Muscle of leg (tissue), 11 donors: ENCODE measurements around the gene NAALADL2. TPM values are rescaled to one million over a fixed set of nuclear protein-coding genes. Genes with fewer than 3 reads are reported as not detected.
"Not testable (repeated sequence)": the region's sequence is repeated elsewhere in the genome, so short reads cannot be mapped to it uniquely, and the experiment has no call there.

Source experiments
- DNase-seq: peaks from one replicate; pipeline ENCODE4 v3.0.0; 2013
- H3K27ac ChIP-seq: one replicate; pipeline ENCODE4 v1.5.1; 2013; ENCODE audit warnings: mild to moderate bottlenecking, low read length, control low read depth
- H3K27me3 ChIP-seq: one replicate; pipeline ENCODE4 v1.6.1; 2013; ENCODE audit warnings: low read length; ENCODE audit not compliant: control insufficient read depth, insufficient read depth
- H3K36me3 ChIP-seq: one replicate; pipeline ENCODE4 v1.6.1; 2013; ENCODE audit warnings: low read length; ENCODE audit not compliant: control insufficient read depth, insufficient read depth
- H3K4me1 ChIP-seq: one replicate; pipeline ENCODE4 v1.6.1; 2013; ENCODE audit warnings: low read length; ENCODE audit not compliant: control insufficient read depth, insufficient read depth
- H3K4me3 ChIP-seq: one replicate; pipeline ENCODE4 v1.5.1; 2013; ENCODE audit warnings: low read length, control low read depth
- H3K9me3 ChIP-seq: replicated peaks from 2 replicates; pipeline ENCODE4 v1.6.1; 2013; ENCODE audit warnings: low read depth, low read length; ENCODE audit not compliant: control insufficient read depth
- WGBS: methylation state at CpG from one replicate; pipeline ENCODE4 v1.1.5; 2013; ENCODE audit warnings: missing lambda C conversion rate; ENCODE audit not compliant: insufficient coverage; 5-methylcytosine and 5-hydroxymethylcytosine counted together
- polyA plus RNA-seq, 8 donors: library from polyadenylated mRNA; unstranded; fragments of 120-200 nt; gene quantifications; one replicate each; pipeline versions ENCODE4 v1.2.1 to v1.2.3, GENCODE V29; 2013; ENCODE audit warnings: inconsistent platforms in 1 of 8, low replicate concordance in 1 of 8; ENCODE audit not compliant: insufficient read length in 8 of 8, insufficient read depth in 1 of 8
- total RNA-seq: library from RNA; stranded (reverse); fragments of 120-200 nt; gene quantifications from one replicate; pipeline ENCODE4 v1.2.4, GENCODE V29; 2013

NAALADL2 gene
- total and polyA plus RNA-seq, 9 donors = 4.8 to 17.4 (median 8.0) TPM

DNA sequence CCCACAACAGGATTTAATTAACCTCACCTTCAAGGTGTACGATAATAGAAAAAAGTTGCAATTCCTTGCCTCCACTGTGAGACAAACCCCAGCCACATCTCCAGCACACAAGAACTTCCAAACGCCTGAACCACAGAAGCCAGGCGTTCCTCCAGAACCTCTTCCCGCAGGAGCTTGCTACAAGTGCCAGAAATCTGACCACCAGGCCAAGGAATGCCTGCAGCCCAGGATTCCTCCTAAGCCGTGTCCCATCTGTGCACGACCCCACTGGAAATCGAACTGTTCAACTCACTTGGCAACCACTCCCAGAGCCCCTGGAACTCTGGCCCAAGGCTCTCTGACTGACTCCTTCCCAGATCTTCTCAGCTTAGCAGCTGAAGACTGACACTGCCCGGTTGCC lies 970.7 kb downstream of the NAALADL2 start:
- H3K4me3 ChIP-seq, H3K36me3 ChIP-seq, DNase-seq, H3K4me1 ChIP-seq, H3K27ac ChIP-seq, H3K27me3 ChIP-seq, H3K9me3 ChIP-seq: not testable (repeated sequence)
- 57% methylated on average over 7 of the region's 8 CpGs for WGBS

DNA sequence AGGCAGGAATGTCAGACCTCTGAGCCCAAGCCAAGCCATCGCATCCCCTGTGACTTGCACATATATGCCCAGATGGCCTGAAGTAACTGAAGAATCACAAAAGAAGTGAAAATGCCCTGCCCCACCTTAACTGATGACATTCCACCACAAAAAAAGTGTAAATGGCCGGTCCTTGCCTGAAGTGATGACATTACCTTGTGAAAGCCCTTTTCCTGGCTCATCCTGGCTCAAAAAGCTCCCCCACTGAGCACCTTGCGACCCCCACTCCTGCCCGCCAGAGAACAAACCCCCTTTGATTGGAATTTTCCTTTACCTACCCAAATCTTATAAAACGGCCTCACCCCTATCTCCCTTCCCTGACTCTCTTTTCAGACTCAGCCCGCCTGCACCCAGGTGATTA lies 976.6 kb downstream of the NAALADL2 start:
- H3K27ac ChIP-seq, H3K27me3 ChIP-seq, H3K4me1 ChIP-seq, H3K9me3 ChIP-seq, H3K4me3 ChIP-seq, DNase-seq, H3K36me3 ChIP-seq: not testable (repeated sequence)
- WGBS = 73% methylated on average over 2 of the region's 6 CpGs

DNA sequence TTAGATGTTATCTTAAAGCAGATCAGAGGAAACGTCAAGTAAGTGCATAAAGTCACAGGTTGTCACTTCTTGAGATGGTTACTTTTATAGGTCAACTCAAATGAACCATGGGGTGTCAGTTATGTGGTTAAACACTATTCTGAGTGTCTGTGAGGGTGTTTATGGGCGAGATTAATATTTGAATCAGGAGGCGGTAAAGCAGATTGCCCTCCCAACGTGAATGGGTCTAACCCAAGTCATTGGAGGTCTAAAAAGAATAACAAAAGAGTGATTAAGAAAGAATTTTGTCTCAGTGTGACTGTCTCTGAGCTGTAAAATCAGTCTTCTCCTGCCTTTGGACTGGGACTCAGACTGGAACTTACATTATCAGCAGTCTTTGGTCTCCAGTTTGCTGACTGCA lies 977.5 kb downstream of the NAALADL2 start:
- 76% methylated on average over 4 of the region's 4 CpGs for WGBS
- H3K9me3 ChIP-seq = no peaks in the 10 kb centered on the region
- no peaks in the 10 kb centered on the region for H3K36me3 ChIP-seq

DNA sequence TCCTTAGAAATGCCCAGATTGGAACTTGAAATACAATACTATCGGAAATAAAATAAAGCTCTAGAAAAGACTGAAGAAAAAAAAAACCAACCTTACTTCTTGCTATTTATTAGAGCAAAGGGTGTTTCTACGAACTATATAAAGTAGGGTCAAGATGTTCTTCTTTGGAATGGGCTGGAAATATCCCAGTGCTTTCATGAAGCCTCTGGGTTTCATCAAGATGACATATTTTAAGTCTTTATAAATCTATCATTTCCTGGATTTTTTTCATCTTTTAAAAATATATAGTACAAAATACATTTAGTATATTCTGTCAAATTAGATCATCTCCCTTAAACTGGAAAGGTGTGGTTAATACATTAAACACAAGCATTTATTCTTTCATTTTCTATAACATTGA lies 978.8 kb downstream of the NAALADL2 start:
- Histone ChIP-seq H3K9me3 (no peaks in the 10 kb centered on the region), H3K27ac (no peak overlapping the region), H3K27me3 (no peaks in the 10 kb centered on the region), H3K4me3 (no peak overlapping the region), H3K36me3 (no peaks in the 10 kb centered on the region), H3K4me1 (no peaks in the 10 kb centered on the region)
- no CpG with 5 or more reads among the region's 2 CpGs for WGBS
- no peak for DNase-seq

More for the DNA sequence above, 977.5 kb downstream of the NAALADL2 start:
- Histone ChIP-seq H3K27ac (no peak overlapping the region), H3K27me3 (no peaks in the 10 kb centered on the region), H3K4me1 (no peaks in the 10 kb centered on the region), H3K4me3 (no peak overlapping the region)
- no peak for DNase-seq

DNA sequence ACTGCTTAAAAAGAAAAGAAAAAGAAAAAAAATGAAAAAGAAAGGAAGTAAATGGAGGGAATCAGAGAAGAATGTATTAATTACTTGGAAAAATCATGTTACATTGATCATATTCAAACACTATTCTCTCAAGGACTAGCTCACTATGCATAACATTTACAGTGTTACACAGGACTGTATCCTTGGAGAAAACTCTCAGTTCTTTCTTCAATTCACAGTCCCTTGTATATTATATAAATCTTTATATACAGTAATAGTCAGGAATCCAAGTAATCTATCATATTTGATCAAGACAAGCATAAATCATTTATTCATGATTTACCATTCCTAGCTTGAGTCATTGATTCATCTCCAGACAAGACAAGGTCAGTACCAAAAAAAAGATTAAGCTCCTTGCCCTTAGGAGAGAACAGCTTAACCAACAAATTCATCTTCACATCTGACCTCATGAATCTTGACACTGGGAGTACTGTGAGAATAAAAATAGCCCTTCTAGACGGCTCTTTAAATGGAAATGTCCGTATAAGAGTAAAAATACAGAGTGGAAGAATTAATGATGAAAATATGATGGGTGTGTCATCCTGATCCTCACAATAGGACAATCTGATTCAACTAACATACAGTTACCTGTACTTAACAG lies 980.4 kb downstream of the NAALADL2 start:
- Histone ChIP-seq H3K27ac (no peak overlapping the region), H3K36me3 (no peaks in the 10 kb centered on the region), H3K9me3 (no peaks in the 10 kb centered on the region), H3K4me3 (no peak overlapping the region), H3K27me3 (no peaks in the 10 kb centered on the region), H3K4me1 (no peaks in the 10 kb centered on the region)
- no peak for DNase-seq
- WGBS = no CpG with 5 or more reads among the region's 2 CpGs

DNA sequence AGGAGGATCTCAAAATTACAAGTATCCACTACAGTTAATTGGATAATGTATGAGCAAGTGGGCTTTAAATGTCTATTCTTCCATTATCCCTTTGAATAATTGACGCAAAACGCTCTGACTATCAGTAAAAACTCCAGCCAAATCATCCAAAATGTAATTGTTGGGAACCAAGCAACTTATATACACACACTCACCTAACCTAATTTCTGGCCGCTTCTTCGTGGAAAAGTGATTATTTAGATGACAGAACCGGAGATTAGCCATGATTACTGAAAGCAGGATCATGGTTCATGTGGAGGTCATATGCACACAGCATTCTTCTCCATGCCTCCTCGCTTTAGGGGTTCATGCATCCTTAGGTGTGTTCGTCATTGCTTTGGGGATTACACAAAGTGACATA lies 992.4 kb downstream of the NAALADL2 start:
- DNase-seq = no peak
- no peaks in the 10 kb centered on the region for H3K4me1 ChIP-seq
- H3K27ac ChIP-seq = no peak overlapping the region
- no peak overlapping the region for H3K4me3 ChIP-seq
- no peaks in the 10 kb centered on the region for H3K36me3 ChIP-seq
- 90% methylated on average over 2 of the region's 7 CpGs for WGBS
- no peaks in the 10 kb centered on the region for H3K9me3 ChIP-seq
- no peaks in the 10 kb centered on the region for H3K27me3 ChIP-seq

DNA sequence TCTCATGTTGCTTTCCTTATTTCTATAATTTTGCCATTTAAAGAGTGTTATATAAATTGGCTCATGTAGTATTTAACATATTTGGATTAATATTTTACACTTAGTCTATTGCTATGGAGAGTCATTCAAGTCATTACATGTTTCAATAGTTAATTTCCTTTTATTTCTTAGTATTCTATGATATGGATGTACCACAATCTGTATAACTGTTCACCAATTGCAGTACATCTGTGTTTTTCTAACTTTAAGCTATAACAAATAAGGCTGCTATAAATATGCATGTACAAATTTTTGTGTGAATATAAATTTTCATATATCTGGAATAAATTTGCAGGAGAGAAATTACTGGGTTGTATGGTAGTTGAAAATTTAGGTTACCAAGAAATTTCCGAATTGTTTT lies 993.4 kb downstream of the NAALADL2 start:
- H3K36me3 ChIP-seq = no peaks in the 10 kb centered on the region
- H3K27me3 ChIP-seq = no peaks in the 10 kb centered on the region
- no peaks in the 10 kb centered on the region for H3K4me1 ChIP-seq
- no peak overlapping the region for H3K27ac ChIP-seq
- WGBS = no CpG with 5 or more reads among the region's 1 CpG
- no peaks in the 10 kb centered on the region for H3K9me3 ChIP-seq
- no peak for DNase-seq
- H3K4me3 ChIP-seq = no peak overlapping the region

DNA sequence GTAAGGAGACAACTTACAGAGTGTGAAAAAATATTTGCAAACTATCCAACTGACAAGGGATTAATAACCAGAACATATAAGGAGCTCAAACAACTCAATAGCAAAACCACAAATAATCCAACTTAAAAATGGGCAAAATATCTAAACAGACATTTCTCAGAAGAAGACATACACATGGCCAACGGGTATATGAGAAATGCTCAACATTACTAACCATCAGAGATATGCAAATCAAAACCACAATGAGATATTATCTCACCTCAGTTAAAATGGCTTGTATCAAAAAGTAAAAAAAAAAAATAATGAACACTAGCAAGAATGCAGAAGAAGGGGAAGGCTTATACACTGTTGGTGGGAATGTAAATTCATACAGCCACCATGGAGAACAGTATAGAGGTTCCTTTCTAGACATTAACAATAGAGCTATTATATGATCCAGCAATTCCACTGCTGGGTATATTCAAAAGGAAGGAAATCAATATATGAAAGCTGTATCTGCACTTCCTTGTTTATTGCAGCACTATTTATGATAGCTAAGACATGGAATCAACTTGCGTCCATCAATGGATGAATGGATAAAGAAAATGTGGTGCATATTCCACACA lies 998.6 kb downstream of the NAALADL2 start:
- H3K36me3 ChIP-seq = no peaks in the 10 kb centered on the region
- no peaks in the 10 kb centered on the region for H3K9me3 ChIP-seq
- no peak overlapping the region for H3K4me3 ChIP-seq
- no peaks in the 10 kb centered on the region for H3K4me1 ChIP-seq
- no peak for DNase-seq
- no peaks in the 10 kb centered on the region for H3K27me3 ChIP-seq
- no peak overlapping the region for H3K27ac ChIP-seq
- WGBS = no CpG with 5 or more reads among the region's 2 CpGs
